PFSK-1 (cell line): ENCODE data around the gene TTLL11.

Experiments used
- POLR2AphosphoS5 ChIP-seq: IDR thresholded peaks from 2 replicates; pipeline ENCODE4 v1.6.1; 2012; ENCODE audit warnings: low read depth, mild to moderate bottlenecking, control low read depth, low read length, moderate library complexity
- REST ChIP-seq, 2 experiments: IDR thresholded peaks; 2 replicates each; pipeline versions ENCODE4 v1.6.1 to v1.8.0; 2011 to 2012; ENCODE audit warnings: low read depth in 2 of 2, low read length in 2 of 2, control low read depth in 1 of 2, inconsistent platforms in 1 of 2, mild to moderate bottlenecking in 1 of 2, moderate library complexity in 1 of 2; ENCODE audit not compliant: insufficient read depth in 1 of 2
- TAF1 ChIP-seq: IDR thresholded peaks from 2 replicates; pipeline ENCODE4 v1.6.1; 2012; ENCODE audit warnings: low read length, control low read depth, borderline replicate concordance; ENCODE audit not compliant: insufficient read depth

GRCh38 chr9:122030357-122030756, 62.8 kb downstream of the TTLL11 start:
- TF ChIP-seq TAF1 (no peak), REST (IDR thresholded peaks at IDR 0.05; ENCODE audit: insufficient read depth in 1 of 2, low read depth in 2 of 2, low read length in 2 of 2) (no peak), POLR2AphosphoS5 (no peak)
